Activated CD8-positive, alpha-beta memory T cell treated with anti-CD3 and anti-CD28 coated beads for 48 hours (primary cell): ENCODE data around the gene APOB.

Experiments
- DNase-seq, 3 experiments: peaks; one replicate each; pipeline ENCODE4 v3.0.0-alpha.2; 2020; ENCODE audit warnings: low read depth in 2 of 3, low spot score in 2 of 3

APOB gene

DNA sequence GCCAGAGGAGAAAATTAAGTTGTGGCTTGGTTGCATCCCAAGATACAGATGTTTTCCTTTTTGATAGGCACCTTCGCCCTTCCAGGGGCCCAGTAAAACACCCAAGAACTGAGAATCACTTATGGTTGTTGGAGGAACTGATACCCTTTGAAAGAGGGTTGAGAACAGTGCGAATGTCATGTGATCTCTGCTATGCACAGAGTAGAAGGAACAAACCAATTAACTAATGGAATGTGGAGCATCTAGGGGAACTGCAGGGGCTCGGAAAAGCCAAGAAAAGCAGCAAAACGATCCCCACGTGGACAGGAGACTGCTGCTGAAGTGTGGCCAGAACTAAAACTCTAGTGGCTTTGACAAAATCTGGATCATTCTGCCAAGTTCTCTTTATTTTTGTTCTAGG is 58.8 kb downstream of the APOB start:
- no peak for DNase-seq

DNA sequence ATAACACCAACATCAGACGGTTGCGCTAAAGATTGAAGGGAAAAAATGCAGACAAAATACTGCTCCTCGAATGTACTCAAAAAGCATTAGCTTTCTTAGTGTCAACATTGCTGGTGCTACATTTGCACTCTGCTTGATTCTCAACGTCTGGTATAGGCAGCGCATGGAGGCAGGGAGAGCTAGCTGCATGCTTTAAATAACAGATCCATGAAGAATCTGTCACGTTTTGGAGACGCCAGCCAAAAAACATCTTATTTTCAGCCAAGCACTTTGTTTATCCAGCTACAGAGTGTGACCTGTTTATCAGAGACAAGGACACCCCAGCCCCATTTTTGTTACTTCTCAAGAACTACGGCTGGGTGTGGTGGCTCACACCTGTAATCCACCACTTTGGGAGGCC is 59.5 kb downstream of the APOB start:
- DNase-seq, result no peak

DNA sequence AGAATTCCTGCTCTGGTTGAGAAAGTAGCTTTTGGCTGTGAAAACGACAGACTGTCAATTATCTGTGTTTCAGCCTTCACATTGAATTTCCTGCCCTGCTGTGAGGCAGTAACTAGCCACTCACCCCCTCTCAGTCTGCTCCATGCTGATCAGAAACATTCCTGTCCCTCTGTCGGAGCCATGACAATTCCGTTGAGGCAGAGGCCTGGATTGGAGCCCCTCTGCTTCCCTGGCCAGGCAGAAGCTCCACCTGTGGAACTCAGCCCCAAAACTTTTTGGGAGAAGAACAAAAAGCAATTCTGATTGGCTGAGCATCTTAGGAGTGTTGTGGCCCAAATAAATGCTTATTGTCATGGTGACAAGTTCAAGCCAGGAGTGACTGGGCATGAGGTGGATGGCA is 60.0 kb downstream of the APOB start:
- DNase-seq, result no peak

DNA sequence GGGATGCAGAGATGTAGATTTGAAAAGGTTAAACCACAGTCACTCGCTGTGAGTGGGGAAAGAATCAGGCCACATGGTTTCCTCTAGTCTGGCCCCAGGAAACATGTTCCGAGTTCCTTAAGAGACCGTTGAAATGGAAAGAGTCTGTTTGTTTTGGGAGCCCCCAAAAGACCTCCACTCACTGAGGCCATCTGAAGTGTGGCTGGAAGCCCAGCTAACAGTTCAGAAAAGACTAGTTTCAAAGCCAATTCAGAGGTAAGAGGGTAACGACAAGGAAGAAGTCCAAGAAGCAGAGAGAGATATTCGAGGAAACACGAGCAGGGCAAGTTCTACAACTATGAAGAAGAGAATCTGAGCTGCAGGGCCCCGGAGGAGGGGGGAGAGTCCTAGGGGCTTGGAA is 61.0 kb downstream of the APOB start:
- no peak for DNase-seq

DNA sequence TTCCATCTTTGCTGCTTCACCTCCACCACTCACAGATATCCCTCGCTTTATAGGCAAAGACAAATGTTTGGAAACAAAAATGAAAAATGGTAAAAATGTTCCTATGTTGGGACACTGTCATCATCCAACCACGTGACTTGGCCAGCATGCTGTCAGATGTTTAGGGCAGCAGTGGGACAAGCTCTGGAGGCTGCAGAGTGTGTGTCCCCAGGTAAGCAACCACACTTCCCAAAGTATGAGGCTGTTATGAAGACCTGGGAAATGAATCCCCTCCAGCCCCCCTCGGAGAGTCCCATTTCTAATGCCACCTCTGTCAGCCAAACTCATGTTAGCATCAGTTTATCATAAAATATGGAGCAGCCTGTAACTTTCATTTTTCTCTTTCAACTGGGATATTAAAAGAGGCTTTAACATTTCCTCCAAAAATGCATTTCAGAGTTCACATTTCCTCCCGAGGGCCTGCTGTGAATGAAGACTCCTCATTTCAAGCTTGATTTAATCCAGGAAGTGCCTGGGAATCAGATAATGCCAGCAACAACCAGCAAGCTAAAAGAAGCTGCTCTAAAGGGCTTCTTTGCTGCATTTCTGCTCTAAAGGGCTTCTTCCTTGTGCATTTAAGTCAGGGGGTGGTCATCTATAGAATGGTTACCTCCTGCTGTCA is 66.2 kb downstream of the APOB start:
- DNase-seq, result no peak

DNA sequence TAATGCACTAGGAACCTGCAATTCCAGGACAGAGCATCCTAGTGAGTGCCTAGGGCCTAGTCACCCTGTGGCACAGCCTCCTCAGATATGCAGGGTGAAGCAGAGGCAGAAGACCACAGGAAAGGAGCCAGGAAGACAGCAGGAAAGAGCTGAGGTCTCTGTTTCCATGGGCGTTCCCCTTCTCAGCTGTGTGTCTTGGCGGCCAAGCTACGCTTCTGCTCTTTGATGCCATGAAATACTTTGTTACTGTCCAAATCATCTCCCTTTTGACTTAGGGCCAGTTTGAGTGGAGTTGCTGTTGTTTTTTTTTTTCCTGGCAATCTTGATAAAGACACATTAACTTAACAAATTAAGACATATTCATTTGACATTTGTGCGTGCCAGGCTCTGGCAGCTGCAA is 67.3 kb downstream of the APOB start:
- DNase-seq, result no peak

DNA sequence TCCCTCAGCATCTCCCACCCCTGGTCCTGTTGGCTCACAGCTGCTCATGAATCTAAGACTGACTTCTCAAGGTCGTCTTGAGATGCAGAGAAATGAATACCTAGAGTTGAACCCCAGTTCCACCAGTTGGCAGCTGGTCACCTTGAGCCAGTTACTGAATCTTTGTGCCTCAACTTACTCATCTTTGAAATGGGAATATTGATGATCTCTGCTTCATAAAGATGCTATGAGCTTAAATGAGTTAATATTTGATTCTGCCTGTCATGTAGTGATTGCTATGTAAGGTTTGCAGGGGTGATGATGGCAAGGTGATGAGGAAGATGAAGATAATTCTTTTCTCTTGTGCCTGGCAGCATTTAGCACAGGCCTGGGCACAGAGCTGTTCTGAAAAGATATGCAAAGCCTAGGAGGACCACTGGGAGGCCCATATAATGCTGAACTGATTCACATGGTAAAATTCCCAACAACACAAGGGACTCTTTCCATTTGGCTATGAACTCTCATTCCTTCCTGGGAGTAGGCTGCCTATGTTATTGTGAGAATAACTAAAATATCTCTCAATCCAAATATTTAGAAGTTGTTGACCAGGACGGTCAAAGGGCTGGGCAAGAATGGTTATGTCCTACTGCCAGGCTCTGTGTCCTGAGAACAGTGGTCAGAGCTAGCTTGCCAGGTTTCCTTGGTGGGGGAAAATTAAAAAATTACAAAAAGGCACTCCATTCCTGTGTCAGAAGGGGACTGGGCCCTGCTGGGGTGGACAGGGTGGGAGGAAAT is 70.9 kb downstream of the APOB start:
- no peak for DNase-seq

DNA sequence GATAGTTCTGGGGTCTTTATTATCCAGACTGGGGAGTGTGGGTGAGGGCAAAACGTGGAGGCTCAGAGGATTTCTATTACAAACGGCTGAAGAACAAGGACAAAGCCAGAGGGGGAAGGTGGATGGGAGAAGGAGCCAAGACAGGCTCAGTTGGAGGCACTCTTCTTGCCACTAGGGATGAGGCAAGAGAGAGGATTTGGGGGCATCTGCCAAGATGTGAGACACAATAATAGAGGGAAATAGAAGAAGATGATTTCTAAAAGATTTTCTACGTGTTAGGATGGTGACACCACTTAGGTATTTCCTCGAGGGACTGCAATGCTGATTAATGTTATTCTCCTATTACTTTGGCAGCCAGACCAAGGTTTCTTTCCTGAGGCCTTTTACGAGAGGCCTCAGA is 71.8 kb downstream of the APOB start:
- DNase-seq, result no peak

DNA sequence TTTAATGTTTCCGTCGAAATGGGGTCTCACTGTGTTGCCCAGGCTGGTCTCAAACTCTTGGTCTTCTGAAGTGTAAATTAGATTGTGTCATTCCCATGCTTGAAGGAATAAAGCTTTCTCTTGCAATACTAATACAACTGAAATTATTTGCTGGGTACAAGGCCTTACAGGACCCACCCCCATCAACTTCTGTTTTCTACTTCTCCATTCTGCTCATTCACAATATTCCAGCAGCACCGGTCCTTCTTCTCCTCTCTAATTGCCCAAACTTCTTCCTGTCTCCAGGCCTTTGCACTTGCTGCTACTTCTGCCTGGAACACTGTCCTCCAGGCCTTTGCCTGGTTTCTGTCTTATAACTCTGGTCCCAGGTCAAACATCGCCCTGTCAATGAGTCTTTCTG is 73.8 kb downstream of the APOB start:
- no peak for DNase-seq

DNA sequence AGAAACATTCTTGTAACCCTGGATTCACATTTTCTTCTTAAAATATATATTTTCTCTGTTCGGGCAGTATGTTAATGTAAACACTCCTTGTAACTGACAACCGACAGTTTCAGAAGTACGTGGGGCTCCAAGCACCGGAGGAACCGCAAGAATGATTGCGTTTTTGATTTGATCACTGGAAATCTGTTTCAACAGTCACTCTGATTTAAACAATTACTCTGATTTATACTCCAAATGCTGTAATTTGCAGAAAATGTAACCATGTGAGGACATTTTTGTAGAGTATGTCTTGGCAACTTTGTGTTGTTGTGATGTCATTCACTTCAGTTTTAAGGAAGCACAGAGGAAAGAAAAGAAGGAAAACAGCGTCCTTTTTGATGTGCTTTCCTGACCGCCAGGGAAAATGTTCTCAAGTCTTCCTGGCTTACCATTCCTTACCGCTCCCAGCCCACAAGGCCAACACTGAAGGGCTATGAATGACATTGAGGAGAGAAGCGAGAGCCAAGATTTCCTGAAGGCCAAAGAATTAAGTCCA is 77.7 kb downstream of the APOB start:
- no peak for DNase-seq

DNA sequence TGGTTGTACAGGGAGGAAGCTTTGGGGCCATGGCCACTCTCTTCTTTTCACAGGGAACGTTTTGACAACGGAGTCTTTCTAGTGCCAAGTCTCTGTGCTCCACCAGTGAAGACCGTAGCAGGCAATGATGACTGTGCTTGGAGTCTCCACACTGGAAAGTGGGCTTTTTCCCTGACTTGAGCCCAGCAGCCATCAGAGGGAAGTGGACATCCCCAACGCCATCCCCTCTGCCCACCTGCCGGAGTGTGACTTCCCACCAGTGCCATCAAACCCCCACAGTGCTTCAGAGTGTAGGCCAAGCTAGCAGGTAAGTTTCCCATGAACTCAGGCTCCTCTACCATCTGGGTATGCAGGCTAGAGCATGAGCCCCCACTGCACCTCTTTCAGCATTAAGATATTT is 78.7 kb downstream of the APOB start:
- no peak for DNase-seq

DNA sequence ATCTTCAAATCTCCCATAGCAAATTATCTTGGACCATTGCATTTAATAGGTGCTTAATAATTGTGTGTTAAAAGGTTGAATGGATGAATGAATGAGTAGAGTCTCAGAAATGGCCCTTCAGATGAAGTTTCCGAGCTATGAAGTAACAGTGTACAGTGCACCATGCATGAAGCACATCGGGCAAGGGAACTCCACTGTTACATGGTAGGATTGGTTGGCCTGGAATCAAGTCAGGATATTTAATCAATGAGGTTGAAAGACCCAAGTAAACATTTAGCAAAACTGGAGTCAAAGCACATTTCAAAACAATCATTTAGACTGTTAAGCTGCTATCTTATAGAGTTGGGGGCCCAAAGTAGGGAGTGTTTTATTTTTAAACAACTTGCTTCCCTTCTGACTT is 80.0 kb downstream of the APOB start:
- no peak for DNase-seq

DNA sequence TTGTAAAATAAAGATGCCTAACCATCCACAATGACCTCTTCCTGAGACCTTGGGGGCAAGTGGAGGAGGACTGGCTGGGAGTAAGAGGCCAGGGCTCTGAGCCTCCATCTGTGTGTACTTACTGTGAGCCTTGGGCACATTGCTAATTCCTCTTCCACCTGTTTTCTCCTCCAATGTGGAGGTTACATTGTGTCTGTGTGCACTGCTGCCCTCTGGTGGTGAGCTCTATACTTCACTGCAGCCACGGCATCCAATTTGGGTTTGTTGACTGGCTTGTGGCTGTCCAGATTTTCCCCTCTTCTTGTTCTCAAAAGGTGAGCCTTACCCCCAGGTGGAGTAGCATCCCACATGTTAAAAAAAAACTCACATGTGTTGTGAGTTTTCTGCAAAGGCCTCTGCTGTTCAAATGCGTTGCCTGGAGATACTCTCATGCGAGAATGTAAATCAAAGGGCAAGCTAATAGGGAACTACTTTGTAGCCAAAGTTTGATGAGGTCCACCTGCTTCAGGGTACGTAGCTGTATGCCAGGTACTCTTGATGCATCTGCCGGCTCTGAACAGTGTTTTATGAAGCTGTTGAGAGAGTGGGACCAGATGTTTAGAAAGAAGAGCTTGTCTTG is 80.8 kb downstream of the APOB start:
- peak; percentile 34 to 55 (median 35) for DNase-seq

DNA sequence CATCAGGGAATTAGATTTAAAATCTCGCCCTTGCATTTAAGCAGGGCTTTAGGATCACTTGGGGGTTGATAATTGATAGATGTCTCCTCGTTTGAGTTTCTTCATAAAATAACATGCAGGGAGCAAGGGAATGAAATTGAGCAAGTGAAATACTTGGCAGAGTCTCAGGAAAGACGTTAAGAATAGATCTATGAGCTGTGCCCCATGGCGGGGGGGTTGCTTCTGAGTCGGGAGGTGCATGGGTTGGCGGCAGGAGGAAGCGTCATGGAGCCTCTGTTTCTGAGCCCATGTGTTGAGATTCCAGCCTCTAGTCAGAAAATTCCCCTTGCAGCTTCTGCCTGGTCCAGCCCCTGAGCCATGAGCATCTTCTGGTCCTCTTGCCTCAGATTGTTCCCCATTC is 82.0 kb downstream of the APOB start:
- DNase-seq, result no peak

DNA sequence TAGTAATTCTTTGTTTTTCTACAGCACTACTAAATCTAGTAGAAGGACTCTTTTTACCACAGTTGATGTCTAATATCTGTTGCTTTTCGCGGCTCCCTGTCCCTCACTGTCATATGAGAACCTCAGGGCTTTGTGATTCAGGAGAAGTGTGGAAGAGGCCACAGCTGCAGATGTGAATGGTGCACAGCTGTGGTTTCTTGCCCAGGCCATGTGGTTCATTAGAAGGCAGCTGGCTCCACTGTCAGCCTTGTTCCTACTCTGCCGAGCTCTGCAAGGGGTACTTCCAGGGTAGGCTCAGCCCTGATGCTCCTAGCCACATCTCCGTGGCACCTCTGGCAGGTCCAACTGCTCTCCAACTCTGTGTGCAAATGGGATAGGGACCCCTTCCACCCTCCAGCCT is 83.9 kb downstream of the APOB start:
- no peak for DNase-seq

DNA sequence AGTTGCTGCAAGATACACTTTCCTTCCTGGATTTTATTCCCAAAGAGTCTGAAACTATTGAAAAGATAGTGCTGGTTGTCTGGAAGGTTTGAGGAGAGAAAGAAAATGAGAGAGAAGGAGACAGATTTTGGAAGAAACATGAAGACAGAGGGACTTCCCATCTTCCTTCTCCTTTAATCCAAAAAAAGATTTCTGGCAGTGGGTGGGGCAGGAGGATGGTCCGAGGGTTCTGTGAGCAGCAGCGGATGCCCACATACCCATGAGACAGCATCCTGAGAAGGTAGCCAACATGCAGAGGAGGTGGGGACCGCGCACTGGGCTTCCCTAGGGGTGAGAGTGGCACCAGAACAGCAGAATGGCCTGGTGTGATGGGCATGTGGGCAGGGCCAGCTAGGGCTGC is 84.6 kb downstream of the APOB start:
- DNase-seq, result no peak

DNA sequence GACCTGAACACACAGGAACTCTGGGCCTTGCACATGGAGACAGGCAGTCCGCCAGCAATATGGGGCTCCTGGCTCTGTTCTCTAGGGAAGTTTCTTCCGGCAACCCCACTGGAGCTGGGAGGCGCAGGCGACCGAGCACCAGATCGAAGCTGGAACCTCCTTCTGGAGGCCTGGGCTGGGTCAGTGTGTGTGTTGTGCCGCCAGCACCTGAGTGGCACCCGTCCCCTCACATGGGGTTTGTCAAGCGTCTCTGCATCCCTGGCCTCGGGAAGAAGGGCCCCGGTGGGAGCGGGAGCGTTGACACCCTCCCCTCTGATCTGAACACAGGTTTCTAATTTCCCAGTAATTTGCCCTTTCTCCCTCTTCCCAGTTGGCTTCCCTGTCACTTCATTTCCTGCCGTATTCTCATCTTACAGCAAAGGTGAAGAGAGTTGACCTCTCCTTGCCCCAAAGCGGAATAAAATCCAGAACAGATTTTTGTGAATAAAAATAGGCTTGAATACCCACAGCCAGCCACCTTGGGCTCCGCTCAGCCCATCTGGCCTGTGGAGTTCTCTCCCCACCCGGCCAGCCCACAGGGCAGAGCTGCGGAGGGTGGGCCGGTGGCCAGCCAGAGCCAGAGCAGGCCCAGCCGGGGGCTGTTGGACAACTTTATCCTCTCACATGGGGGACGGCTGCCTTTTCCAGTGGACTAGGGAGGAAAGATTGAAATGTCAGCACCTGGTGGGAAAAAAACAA is 85.9 kb downstream of the APOB start:
- DNase-seq, result no peak

DNA sequence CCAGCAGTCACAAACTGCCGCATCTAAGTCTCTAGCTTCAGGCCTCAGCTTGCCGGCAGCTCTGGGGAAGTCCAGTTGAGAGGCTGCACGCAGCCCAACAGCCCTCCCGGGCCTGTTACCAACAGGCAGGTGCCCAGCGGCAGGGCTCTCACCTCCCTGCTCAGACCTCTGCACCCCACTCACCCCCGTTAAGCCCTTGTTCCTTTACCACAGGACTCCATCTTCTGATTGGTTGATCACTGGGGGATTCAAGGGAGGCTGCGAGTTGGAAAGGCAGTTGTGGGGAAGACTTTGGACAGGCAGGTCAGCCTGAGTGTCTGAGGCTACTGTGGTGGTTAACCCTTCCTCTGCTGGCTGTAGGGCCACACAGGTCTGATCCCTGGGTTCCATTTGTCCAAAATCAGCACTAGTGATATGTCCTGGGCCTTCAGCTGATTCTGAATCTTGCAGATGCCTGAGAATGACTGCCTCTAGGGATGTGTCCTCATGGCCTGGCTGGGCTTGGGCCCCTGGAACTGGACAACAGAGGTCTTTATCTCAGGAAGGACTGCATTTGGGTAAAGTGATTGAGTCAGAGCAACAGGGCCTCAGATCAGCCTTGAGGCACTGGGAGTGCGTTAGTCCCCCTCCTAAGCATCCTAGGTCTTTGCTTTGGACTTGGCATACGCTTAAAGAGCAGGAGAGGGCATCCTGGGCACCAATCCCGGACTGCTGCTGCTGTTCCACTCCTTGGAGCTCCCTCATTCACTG is 88.4 kb downstream of the APOB start:
- DNase-seq, result no peak

DNA sequence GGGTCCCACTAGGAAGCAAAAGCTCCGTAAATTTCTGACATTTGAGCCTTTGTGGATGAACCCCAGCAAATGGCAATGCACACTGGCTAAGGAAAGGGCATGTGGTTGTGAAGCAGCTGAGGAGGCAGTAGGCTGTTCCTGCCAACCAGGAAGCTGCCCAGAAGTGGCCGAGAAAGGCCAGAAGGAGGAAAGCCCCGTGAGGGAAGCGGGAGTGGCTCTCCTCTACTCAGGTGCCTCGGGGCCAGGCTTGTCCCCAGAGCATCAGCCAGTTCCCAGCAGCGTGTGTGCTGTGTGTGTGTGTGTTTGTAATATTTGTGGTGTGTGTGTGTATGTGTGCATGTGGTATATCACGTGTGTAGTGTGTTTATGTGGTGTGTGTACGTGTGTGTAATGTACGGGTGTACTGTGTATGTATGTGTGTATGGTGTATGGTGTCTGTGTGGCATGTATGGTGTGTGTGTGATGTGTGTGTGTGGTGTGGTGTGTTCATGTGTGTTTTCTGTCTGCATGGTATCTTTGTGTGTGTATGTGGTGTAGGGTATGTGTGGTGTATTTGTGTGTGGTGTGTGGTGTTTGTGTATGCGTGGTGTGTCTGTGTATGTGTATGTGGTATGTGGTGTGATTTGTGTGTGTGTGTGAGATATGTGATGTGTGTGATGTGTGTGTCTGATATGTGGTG is 90.6 kb downstream of the APOB start:
- no peak for DNase-seq
